Kidney (tissue), 14 donors: Measurements from ENCODE around the gene MRPL23. TPM values are rescaled to one million over a fixed set of nuclear protein-coding genes. Genes with fewer than 3 reads are reported as not detected.

Experiments used
- DNase-seq, 5 donors: peaks; one replicate each; pipeline ENCODE4 v3.0.0-alpha.2; 2013 to 2020
- FAIRE-seq: peaks from 2 replicates; lab custom pipeline; 2012; peaks lifted over from hg19 to GRCh38; lab: Jason Lieb, UNC
- H3K27ac ChIP-seq, 2 donors: one replicate each; pipeline ENCODE4 v1.7.0; 2013; ENCODE audit warnings: low read depth in 2 of 2, low read length in 2 of 2, inconsistent platforms in 1 of 2
- H3K27me3 ChIP-seq: one replicate; pipeline ENCODE4 v1.7.1; 2013; ENCODE audit warnings: low read length, inconsistent platforms; ENCODE audit not compliant: control insufficient read depth, insufficient read depth
- H3K36me3 ChIP-seq, 3 donors: one replicate each; pipeline versions ENCODE4 v1.7.0 to v1.7.1; 2013; ENCODE audit warnings: low read length in 3 of 3, control low read depth in 1 of 3, inconsistent platforms in 1 of 3; ENCODE audit not compliant: insufficient read depth in 3 of 3, control insufficient read depth in 2 of 3
- H3K4me1 ChIP-seq, 3 donors: one replicate each; pipeline versions ENCODE4 v1.7.0 to v1.7.1; 2013; ENCODE audit warnings: low read length in 3 of 3, inconsistent platforms in 1 of 3, low read depth in 1 of 3; ENCODE audit not compliant: control insufficient read depth in 2 of 3, insufficient read depth in 2 of 3
- H3K4me3 ChIP-seq, 3 donors: one replicate each; pipeline versions ENCODE4 v1.7.0 to v1.8.1; 2013; ENCODE audit warnings: low read length in 3 of 3, control low read depth in 1 of 3, inconsistent platforms in 1 of 3
- H3K9ac ChIP-seq, 3 donors: one replicate each; pipeline versions ENCODE4 v1.7.0 to v1.7.1; 2013; ENCODE audit warnings: low read length in 3 of 3, control low read depth in 1 of 3, inconsistent platforms in 1 of 3
- H3K9me3 ChIP-seq, 3 donors: one replicate each; pipeline versions ENCODE4 v1.7.0 to v1.7.1; 2013; ENCODE audit warnings: low read length in 3 of 3, control low read depth in 1 of 3, inconsistent platforms in 1 of 3; ENCODE audit not compliant: control insufficient read depth in 2 of 3, insufficient read depth in 1 of 3
- CTCF ChIP-seq: IDR thresholded peaks from 3 replicates; pipeline ENCODE4 v1.5.1; 2012; ENCODE audit warnings: mild to moderate bottlenecking, moderate library complexity, borderline replicate concordance; ENCODE audit not compliant: insufficient read depth; ENCODE audit errors: extremely low read depth
- intact Hi-C: fragments of 100-400 bp; cut with DNase I; formaldehyde crosslinking; loops from one replicate; pipeline ENCODE4 v1.11.1; 2022
- polyA plus RNA-seq: library from polyadenylated mRNA; stranded (reverse); fragments of 350-450 nt; fragmentation: Illumina TruSeq; extraction: RNeasy Lipid Tissue Mini Kit (QIAGEN cat#74804); gene quantifications from one replicate; pipeline ENCODE4 v1.2.3, GENCODE V29; 2014; ENCODE audit warnings: low read depth, low replicate concordance; ENCODE audit not compliant: insufficient read depth
- total RNA-seq: library from RNA; stranded (reverse); fragmentation: NEBNext Ultra II Directional; extraction: Animal tissue kit (Norgen Biotek cat#: 25700); gene quantifications from one replicate; pipeline ENCODE4 v1.2.1, GENCODE V29; 2021
- donor health status: control.
- donor health status: control.
- donor health status: control.
- donor health status: control.
- donor health status: control.
- donor health status: DM: yes; HTN: yes; CAD: no.
- donor health status: Normal renal cell carcinoma (clear cell type).

The MRPL23 gene
- total and polyA plus RNA-seq, 2 donors from 2014 or later = 45.9 to 183 TPM

GRCh38 chr11:1969776-1970175, 22.6 kb downstream of the MRPL23 start:
- intact Hi-C loops = no loop called here
- DNase-seq = no peak
- no peak overlapping the region for H3K4me3 ChIP-seq
- H3K4me1 ChIP-seq = no peaks in the 10 kb centered on the region
- H3K9ac ChIP-seq = no peak overlapping the region
- no peaks in the 10 kb centered on the region for H3K36me3 ChIP-seq
- H3K9me3 ChIP-seq = no peaks in the 10 kb centered on the region
- H3K27me3 ChIP-seq = no peaks in the 10 kb centered on the region
- TF ChIP-seq CTCF = no peak
- FAIRE-seq = no peak
- no peak overlapping the region for H3K27ac ChIP-seq

GRCh38 chr11:1970956-1971355, 23.8 kb downstream of the MRPL23 start:
- Histone ChIP-seq H3K9me3 (no peaks in the 10 kb centered on the region), H3K9ac (no peak overlapping the region), H3K27ac (no peak overlapping the region), H3K27me3 (no peaks in the 10 kb centered on the region), H3K4me3 (no peak overlapping the region), H3K36me3 (no peaks in the 10 kb centered on the region), H3K4me1 (no peaks in the 10 kb centered on the region)
- no peak for TF ChIP-seq CTCF
- peak in 3 of 5 donors; percentile 1 to 17 (median 7) for DNase-seq
- no peak for FAIRE-seq
- intact Hi-C loops = no loop called here

DNA sequence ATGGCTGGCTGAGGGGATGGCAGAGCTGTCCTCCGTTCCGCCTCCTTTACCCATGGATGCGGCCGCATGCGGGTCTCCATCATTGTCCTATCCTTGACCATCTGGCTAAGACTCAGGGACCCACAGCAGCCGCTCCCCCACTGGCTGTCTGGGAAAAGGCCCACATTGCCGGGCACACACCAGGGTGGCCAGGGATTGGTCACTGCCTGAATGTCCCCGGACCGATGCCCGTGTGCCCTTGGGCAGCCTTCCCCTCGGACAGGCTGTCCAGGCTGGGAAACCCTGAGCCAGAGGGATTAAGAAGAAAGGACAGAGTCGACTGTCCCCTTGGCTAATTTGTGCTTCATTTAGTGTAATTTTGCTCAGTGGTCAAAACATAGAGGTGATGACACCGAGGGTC, 28.1 kb downstream of the MRPL23 start:
- Histone ChIP-seq H3K4me3 (no peak overlapping the region), H3K36me3 (no peaks in the 10 kb centered on the region), H3K27ac (no peak overlapping the region), H3K9ac (no peak overlapping the region), H3K9me3 (no peaks in the 10 kb centered on the region), H3K27me3 (no peaks in the 10 kb centered on the region), H3K4me1 (no peaks in the 10 kb centered on the region)
- DNase-seq (no peak), FAIRE-seq (no peak)
- intact Hi-C loops = no loop called here
- no peak for TF ChIP-seq CTCF
